ENCODE measurements around the gene PRELID3B.

The PRELID3B gene

GRCh38 chr20:59001449-59002171, 41.0 kb downstream of the PRELID3B start:
- ATAC-seq: no peak
- H3K4me1 Mint-ChIP-seq: peaks cover 57% of the 10 kb centered on the region
- peak overlapping the region; percentile 96 for H3K27ac Mint-ChIP-seq
- no peaks in the 10 kb centered on the region for H3K9me3 Mint-ChIP-seq
- H3K4me3 Mint-ChIP-seq: peak overlapping the region; percentile 52
- peaks cover 86% of the 10 kb centered on the region for H3K36me3 Mint-ChIP-seq
- H3K27me3 Mint-ChIP-seq: no peaks in the 10 kb centered on the region

- Mint-ChIP-seq H3K4me3 (no peak overlapping the region), H3K9me3 (no peaks in the 10 kb centered on the region), H3K4me1 (peaks cover 60% of the 10 kb centered on the region), H3K27ac (peak overlapping the region; percentile 46), H3K27me3 (no peaks in the 10 kb centered on the region), H3K36me3 (peaks cover 88% of the 10 kb centered on the region)
- ATAC-seq: no peak
Measured at GRCh38 chr20:59001068-59001448, 41.5 kb downstream of the PRELID3B start.

GRCh38 chr20:59000326-59000725, 42.3 kb downstream of the PRELID3B start:
- peaks cover 88% of the 10 kb centered on the region for H3K36me3 Mint-ChIP-seq
- ATAC-seq: no peak
- peaks cover 61% of the 10 kb centered on the region for H3K4me1 Mint-ChIP-seq
- H3K9me3 Mint-ChIP-seq: no peaks in the 10 kb centered on the region
- H3K27ac Mint-ChIP-seq: peak overlapping the region; percentile 46
- H3K4me3 Mint-ChIP-seq: no peak overlapping the region
- H3K27me3 Mint-ChIP-seq: no peaks in the 10 kb centered on the region

- peak overlapping the region; percentile 37 for H3K27ac Mint-ChIP-seq
- H3K36me3 Mint-ChIP-seq: peaks cover 89% of the 10 kb centered on the region
Measured at GRCh38 chr20:58998656-58999055, 43.9 kb downstream of the PRELID3B start.

DNA sequence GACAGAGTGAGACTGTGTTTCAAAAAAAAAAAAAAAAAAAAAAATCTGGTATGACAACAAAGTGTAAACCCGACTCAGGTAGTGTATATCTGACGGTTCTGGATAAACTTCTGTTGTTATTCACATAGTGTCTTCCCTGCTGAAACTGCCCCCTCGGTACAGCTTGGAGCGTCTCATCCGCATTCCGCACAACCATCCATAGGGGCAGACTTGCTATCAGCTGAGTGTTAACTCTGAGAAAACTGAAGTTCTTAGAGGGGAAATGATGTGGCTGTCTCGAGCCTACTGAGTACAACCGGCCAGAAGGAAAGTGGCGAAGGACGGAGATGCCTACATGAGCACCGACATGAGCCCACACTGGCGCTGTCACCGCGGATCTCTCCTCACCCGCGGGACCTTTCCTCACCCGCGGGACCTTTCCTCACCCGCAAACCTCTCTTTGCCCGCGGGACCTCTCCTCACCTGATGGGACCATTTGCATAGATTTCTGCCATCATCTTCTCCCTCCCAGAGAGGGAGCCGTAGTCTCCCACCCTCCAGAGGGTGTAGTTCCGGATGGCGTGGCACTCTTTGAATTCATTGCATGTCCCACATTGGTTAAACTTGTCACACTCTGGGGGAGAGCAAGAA, 45.3 kb downstream of the PRELID3B start:
- Mint-ChIP-seq H3K4me3 (no peak overlapping the region), H3K9me3 (no peaks in the 10 kb centered on the region), H3K4me1 (peaks cover 69% of the 10 kb centered on the region), H3K36me3 (peaks cover 88% of the 10 kb centered on the region), H3K27me3 (no peaks in the 10 kb centered on the region), H3K27ac (peak overlapping the region; percentile 37)
- ATAC-seq: no peak

More at GRCh38 chr20:58998656-58999055, 43.9 kb downstream of the PRELID3B start:
- H3K4me3 Mint-ChIP-seq: no peak overlapping the region
- H3K9me3 Mint-ChIP-seq: no peaks in the 10 kb centered on the region
- ATAC-seq: no peak
- no peaks in the 10 kb centered on the region for H3K27me3 Mint-ChIP-seq
- peaks cover 69% of the 10 kb centered on the region for H3K4me1 Mint-ChIP-seq

GRCh38 chr20:58996226-58996611, 46.4 kb downstream of the PRELID3B start:
- peak overlapping the region; percentile 36 for H3K27ac Mint-ChIP-seq
- ATAC-seq: no peak
- H3K4me3 Mint-ChIP-seq: no peak overlapping the region
- peaks cover 85% of the 10 kb centered on the region for H3K36me3 Mint-ChIP-seq
- H3K9me3 Mint-ChIP-seq: no peaks in the 10 kb centered on the region
- H3K27me3 Mint-ChIP-seq: no peaks in the 10 kb centered on the region
- H3K4me1 Mint-ChIP-seq: peaks cover 59% of the 10 kb centered on the region

GRCh38 chr20:58995461-58996225, 46.9 kb downstream of the PRELID3B start:
- ATAC-seq: no peak
- peaks cover 88% of the 10 kb centered on the region for H3K36me3 Mint-ChIP-seq
- no peaks in the 10 kb centered on the region for H3K9me3 Mint-ChIP-seq
- H3K4me1 Mint-ChIP-seq: peaks cover 57% of the 10 kb centered on the region
- peak overlapping the region; percentile 36 for H3K27ac Mint-ChIP-seq
- H3K27me3 Mint-ChIP-seq: no peaks in the 10 kb centered on the region
- H3K4me3 Mint-ChIP-seq: peak overlapping the region; percentile 20

DNA sequence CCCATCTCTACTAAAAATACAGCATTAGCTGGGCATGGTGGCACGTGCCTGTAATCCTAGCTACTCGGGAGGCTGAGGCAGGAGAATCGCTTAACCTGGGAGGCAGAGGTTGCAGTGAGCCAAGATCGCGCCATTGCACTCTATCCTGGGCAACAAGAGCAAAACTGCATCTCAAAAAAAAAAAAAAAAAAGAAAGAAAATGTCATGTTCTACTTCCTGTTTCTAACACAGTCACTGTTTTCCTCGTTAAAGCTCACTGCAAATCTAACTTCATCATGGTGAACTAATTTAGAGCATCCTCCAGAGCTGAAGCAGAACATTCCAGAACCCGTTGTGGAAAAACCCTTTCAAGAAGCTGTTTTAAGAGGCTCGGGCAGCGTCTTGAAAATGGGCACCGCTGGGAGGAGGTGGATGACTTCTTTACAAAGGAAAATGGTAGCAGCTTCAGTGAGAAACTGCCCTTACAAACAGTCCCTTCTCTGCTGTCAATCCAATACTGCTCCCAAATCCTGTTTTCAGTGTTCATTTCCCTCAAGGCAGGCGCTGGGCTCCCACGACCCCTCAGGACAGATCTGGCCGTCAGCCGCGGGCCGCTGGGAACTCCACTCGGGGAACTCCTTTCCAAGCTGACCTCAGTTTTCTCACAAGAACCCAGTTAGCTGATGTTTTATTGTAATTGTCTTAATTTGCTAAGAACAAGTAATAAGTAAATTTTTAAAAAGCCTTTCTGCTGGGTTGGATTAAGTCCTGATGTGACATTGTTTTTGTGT, 48.0 kb downstream of the PRELID3B start:
- Mint-ChIP-seq H3K36me3 (peaks cover 91% of the 10 kb centered on the region), H3K4me3 (no peak overlapping the region), H3K27me3 (no peaks in the 10 kb centered on the region), H3K4me1 (peaks cover 53% of the 10 kb centered on the region), H3K9me3 (no peaks in the 10 kb centered on the region), H3K27ac (peak overlapping the region; percentile 36)
- no peak for ATAC-seq

GRCh38 chr20:58993332-58994248, 49.0 kb downstream of the PRELID3B start:
- H3K27ac Mint-ChIP-seq: peak overlapping the region; percentile 36
- ATAC-seq: peak; percentile 60

DNA sequence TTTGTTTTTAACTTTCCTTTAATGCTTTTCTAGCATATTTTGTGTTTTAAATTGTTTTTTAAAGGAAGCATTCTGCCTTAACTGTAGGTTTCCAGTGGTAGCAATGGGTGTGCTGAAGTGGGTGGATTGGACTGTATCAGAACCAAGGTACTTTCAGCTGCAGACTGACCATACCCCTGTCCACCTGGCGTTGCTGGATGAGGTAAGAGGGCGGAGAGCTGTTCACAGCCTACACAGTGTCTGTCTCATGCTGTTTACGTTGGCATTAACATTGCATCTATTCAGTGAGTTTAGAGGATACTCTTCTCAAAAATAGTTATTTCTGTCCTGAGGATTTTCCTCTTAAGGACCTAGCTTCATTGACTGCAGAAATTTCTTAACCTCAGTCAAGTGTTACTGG, 49.7 kb downstream of the PRELID3B start:
- peaks cover 90% of the 10 kb centered on the region for H3K36me3 Mint-ChIP-seq
- no peaks in the 10 kb centered on the region for H3K9me3 Mint-ChIP-seq
- H3K27ac Mint-ChIP-seq: peak overlapping the region; percentile 36

More at GRCh38 chr20:58993332-58994248, 49.0 kb downstream of the PRELID3B start:
- peaks cover 49% of the 10 kb centered on the region for H3K4me1 Mint-ChIP-seq
- H3K4me3 Mint-ChIP-seq: no peak overlapping the region
- H3K27me3 Mint-ChIP-seq: no peaks in the 10 kb centered on the region
- no peaks in the 10 kb centered on the region for H3K9me3 Mint-ChIP-seq
- peaks cover 91% of the 10 kb centered on the region for H3K36me3 Mint-ChIP-seq

DNA sequence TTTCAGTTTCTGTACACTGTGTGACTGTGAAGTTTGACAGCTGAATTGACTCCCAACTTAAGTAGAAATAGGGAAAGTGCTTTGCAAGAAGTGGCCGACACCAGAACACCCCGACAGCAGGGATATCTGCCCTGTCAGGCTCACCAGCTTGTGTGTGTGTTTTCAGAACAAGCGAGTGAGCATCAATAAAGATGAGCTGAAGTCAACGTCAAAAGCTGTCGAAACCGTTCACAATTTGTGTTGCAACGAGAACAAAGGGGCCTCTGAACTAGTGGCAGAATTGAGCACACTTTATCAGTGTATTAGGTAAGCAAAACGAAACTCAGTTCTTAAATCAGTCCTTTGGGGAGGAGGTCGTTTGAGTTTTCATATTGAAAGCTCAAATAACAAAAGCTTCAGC, 50.9 kb downstream of the PRELID3B start:
- Mint-ChIP-seq H3K27ac (no peak overlapping the region), H3K36me3 (peaks cover 91% of the 10 kb centered on the region), H3K27me3 (no peaks in the 10 kb centered on the region), H3K4me3 (no peak overlapping the region), H3K9me3 (no peaks in the 10 kb centered on the region), H3K4me1 (peaks cover 51% of the 10 kb centered on the region)
- no peak for ATAC-seq

More for the DNA sequence above, 49.7 kb downstream of the PRELID3B start:
- Mint-ChIP-seq H3K27me3 (no peaks in the 10 kb centered on the region), H3K4me1 (peaks cover 51% of the 10 kb centered on the region), H3K4me3 (no peak overlapping the region)
- ATAC-seq: peak; percentile 17

- Mint-ChIP-seq H3K27ac (no peak overlapping the region), H3K4me1 (peaks cover 49% of the 10 kb centered on the region), H3K27me3 (no peaks in the 10 kb centered on the region), H3K4me3 (no peak overlapping the region), H3K36me3 (peaks cover 90% of the 10 kb centered on the region), H3K9me3 (no peaks in the 10 kb centered on the region)
- ATAC-seq: no peak
Measured at GRCh38 chr20:58990651-58991445, 51.7 kb downstream of the PRELID3B start.

GRCh38 chr20:58989196-58989595, 53.4 kb downstream of the PRELID3B start:
- peaks cover 81% of the 10 kb centered on the region for H3K36me3 Mint-ChIP-seq
- no peak overlapping the region for H3K4me3 Mint-ChIP-seq
- peaks cover 49% of the 10 kb centered on the region for H3K4me1 Mint-ChIP-seq
- no peak overlapping the region for H3K27ac Mint-ChIP-seq
- H3K27me3 Mint-ChIP-seq: no peaks in the 10 kb centered on the region
- ATAC-seq: no peak
- no peaks in the 10 kb centered on the region for H3K9me3 Mint-ChIP-seq
